Inflammatory macrophage treated with lipopolysaccharide for 1 hour (primary cell): ENCODE measurements around the gene ELP5.

Source experiments
- DNase-seq, 2 donors: peaks; one replicate each; pipeline ENCODE4 v3.0.0-alpha.2; 2020 to 2022

The ELP5 gene, protein sequence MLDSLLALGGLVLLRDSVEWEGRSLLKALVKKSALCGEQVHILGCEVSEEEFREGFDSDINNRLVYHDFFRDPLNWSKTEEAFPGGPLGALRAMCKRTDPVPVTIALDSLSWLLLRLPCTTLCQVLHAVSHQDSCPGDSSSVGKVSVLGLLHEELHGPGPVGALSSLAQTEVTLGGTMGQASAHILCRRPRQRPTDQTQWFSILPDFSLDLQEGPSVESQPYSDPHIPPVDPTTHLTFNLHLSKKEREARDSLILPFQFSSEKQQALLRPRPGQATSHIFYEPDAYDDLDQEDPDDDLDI

GRCh38 chr17:7252176-7253043, at the start of gene ELP5:
Gene ELP5 (plus strand): TSS chr17:7252215. CDS start chr17:7252551, 336 bp downstream.
- DNase-seq = peak; percentile 87 to 95

GRCh38 chr17:7203391-7203790, 48.6 kb upstream of the ELP5 start:
- DNase-seq = no peak

DNA sequence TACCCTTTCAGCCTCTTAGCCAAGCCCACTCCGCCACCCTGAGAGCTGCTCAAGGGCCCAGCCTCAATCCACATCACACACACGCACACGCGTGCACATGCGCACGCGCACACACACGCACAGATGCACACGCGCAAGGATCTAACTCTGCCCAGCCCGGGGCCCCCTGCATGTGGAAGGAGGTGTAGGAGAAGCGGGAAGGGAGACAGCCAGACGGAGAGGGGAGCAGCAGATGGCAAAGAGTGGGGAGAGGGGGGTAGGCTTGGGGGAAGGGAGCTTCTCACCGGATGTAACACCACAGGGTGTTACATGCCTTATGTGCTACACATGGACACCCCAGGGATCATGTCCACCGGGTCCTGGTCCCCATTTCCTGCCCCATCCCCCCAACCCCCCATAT, 47.7 kb upstream of the ELP5 start:
- DNase-seq = no peak

- DNase-seq = peak; percentile 60 to 77
Measured at GRCh38 chr17:7204828-7205461, 47.1 kb upstream of the ELP5 start.

- DNase-seq = no peak
Measured at GRCh38 chr17:7205561-7205960, 46.5 kb upstream of the ELP5 start.

- DNase-seq = no peak
Measured at GRCh38 chr17:7207120-7208001, 44.7 kb upstream of the ELP5 start.

GRCh38 chr17:7208027-7208571, 43.9 kb upstream of the ELP5 start:
- no peak for DNase-seq

DNA sequence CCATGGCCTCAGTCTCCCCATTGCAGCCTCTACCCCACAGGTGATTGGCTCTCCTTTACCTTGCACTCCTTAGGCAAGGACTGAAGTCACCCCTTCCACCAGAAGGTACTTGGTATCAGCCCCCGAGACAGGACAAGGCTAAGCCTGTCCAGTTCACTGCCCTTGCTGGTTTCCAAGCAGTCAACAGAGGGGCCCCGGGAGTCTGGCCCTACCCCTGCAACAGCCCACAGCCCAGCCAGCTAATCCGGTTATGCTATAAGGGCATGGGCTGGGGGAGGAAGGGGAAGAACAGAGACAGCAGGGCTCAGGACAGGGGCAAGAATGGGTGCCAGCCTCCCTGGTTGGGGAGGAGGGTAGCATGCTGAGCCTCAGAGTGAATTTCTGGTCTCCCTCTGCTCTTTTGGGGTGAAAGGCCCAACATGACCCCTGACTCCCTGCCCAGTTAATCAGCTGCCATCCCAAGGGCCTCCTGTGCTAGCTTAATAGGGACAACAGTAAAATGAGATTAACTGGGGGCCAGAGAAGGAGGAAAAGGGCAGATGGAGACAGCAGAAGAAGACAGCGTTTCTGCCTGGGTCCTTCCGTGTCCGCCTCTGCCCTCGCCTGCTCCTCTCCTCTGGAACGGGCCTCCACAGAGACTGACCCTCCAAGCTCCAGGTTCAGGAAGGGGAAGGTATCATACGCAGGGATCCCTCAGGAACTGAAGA, 43.1 kb upstream of the ELP5 start:
- no peak for DNase-seq

DNA sequence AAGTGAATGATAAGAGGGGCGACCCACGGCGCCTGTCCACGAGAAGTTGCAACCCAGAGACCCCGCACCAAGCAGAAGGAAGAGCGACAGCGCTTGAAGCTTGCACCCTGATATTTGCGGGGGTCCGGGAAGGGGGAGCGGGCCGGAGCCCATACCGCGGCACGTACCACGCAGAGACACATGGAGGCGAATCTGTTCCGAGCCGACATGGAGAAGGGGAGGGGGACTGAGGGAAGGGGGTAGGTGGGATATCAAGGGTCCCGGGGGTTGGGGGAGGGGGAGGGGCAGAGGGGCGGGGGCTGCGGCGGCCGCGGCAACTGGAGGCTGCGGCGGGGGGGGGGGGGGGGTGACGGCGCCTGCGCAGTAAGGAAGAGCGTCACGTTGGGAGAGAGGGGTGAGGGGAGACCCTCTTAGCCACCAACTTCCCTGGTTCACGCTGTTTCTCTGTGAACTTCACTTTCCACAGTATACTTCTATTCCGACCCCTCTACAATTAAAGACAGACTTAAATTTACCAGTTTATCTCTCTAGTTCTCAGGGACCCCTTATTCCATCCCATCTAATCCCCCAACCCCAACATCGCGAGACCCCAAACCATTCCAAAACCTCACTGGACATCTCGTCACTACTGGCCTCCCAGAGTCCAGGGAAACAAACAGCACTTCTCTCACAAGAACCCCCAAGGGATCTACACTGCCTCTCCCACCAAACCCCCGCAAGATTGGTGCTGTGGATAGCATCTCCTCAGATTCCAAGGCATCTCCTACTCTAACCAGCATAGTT, 40.3 kb upstream of the ELP5 start:
- no peak for DNase-seq

GRCh38 chr17:7213895-7214299, 38.1 kb upstream of the ELP5 start:
- peak; percentile 44 for DNase-seq

GRCh38 chr17:7214300-7215135, 37.5 kb upstream of the ELP5 start:
- DNase-seq = peak; percentile 91 to 95

GRCh38 chr17:7215136-7215638, 36.8 kb upstream of the ELP5 start:
- DNase-seq = no peak

GRCh38 chr17:7215652-7216180, 36.3 kb upstream of the ELP5 start:
- DNase-seq = no peak

DNA sequence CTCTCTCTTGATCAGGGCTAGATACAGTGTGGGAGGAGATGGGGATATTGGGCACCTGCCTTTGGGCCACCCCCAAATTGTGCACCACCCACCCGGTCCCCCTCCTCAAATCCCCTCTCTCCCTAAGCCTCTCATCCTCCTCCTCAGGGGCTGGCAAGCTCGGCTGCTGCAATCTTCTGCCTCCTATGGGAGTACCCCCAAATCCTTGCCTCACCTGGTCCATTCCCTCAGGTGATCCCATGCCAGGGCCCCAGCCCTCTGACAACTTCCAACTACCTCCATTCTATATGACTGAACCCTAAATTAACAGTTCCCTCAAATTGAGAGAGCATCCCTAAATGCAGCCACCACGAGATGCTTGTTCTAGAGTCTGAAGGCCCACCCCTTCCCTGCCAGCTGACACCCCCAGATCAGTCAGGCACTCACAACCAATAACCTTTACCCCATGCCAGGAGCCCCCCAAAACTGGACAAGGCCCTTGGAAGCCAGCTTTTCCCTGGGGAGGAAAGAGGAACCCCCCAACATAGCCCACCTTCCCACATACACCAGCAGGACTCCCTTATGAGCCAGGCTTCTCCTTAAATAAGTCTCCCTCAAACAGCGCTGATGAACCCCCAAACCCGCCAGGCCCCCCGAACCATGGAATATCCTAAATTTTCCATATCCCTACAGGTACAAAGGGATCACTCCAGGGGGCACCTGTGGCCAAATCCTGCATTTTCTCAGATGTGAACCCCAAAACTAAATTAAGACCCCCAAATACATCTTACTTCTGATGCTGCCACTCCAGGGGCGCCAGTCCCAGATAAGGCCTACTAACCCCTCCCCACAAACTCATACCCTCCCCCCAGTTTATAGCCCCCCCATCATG, 35.5 kb upstream of the ELP5 start:
- no peak for DNase-seq

GRCh38 chr17:7217113-7217987, 34.7 kb upstream of the ELP5 start:
- DNase-seq = peak in 1 of 2 donors; percentile 34

DNA sequence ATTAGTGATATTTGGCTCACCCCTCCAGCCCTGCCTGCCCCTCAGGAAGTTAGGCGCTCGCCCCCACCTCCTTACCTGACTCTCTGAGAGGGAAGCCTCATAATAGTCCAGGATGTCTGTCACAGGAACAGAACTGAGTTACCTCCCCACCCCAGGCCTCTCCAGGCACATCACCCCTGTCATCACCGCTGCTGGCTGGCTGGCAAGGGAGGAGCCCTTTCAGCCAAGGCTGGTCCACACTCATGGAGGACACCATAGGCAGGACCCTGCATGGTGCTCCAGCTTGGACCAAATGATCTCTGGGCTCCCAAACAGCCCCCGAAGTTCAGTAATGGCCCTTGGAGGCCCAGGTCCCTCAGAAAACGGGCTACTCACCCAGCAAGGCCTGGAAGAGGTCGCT, 33.8 kb upstream of the ELP5 start:
- DNase-seq = no peak

GRCh38 chr17:7218758-7219157, 33.3 kb upstream of the ELP5 start:
- no peak for DNase-seq
